H1 (cell line): ENCODE data around the gene AGPAT4. TPM values are rescaled to one million over a fixed set of nuclear protein-coding genes. Genes with fewer than 3 reads are reported as not detected.

Source experiments
- CBX5 ChIP-seq: fragments of 300-800, 300-1000 bp; sonication (generic); IDR thresholded peaks from 2 replicates; pipeline ENCODE4 v1.7.1; 2016; ENCODE audit warnings: antibody characterized with exemption, low read length, low read depth
- CEBPB ChIP-seq: IDR thresholded peaks from 2 replicates; pipeline ENCODE4 v1.6.1; 2012; ENCODE audit warnings: low read depth, low read length
- SUZ12 ChIP-seq: fragments of 200-600 bp; sonication (generic); IDR thresholded peaks from 2 replicates; pipeline ENCODE4 v1.6.1; 2012; ENCODE audit warnings: mild to moderate bottlenecking, inconsistent platforms, low read length, moderate library complexity, mixed read lengths
- polyA plus RNA-seq, 7 experiments: library from polyadenylated mRNA; depleted of rRNA in 3 of 7; stranded (reverse) in 5 of 7; unstranded in 2 of 7; fragments of >200 nt in 5 of 7; fragments of 200-250 nt in 2 of 7; gene quantifications; 1 replicate in 5 of 7; 2 replicates in 1 of 7; 4 replicates in 1 of 7; pipeline versions ENCODE4 v1.2.1 to v1.2.3, GENCODE V29; 2011 to 2013; ENCODE audit warnings: missing spikeins in 2 of 7, mixed read lengths in 2 of 7
- total RNA-seq: library from RNA; stranded (reverse); fragmentation: NEBNext Ultra II Directional; extraction: Animal tissue kit (Norgen Biotek cat#: 25700); gene quantifications from 2 replicates; pipeline ENCODE4 v1.2.1, GENCODE V29; 2021

The AGPAT4 gene
- total and polyA plus RNA-seq, 2 of the 8 experiments (the other 6 are each of a cell fraction or from before 2014, with no cell fraction given): 13.5 to 23.8 TPM

- TF ChIP-seq SUZ12 (no peak), CEBPB (no peak), CBX5 (no peak)
Measured at GRCh38 chr6:161140554-161140875, 133.3 kb downstream of the AGPAT4 start (continued).
